Measurements from ENCODE around the gene GTF2H1. TPM values are rescaled to one million over a fixed set of nuclear protein-coding genes. Genes with fewer than 3 reads are reported as not detected.

GTF2H1 gene
- total RNA-seq: 109 and 116 TPM in 2 replicates

DNA sequence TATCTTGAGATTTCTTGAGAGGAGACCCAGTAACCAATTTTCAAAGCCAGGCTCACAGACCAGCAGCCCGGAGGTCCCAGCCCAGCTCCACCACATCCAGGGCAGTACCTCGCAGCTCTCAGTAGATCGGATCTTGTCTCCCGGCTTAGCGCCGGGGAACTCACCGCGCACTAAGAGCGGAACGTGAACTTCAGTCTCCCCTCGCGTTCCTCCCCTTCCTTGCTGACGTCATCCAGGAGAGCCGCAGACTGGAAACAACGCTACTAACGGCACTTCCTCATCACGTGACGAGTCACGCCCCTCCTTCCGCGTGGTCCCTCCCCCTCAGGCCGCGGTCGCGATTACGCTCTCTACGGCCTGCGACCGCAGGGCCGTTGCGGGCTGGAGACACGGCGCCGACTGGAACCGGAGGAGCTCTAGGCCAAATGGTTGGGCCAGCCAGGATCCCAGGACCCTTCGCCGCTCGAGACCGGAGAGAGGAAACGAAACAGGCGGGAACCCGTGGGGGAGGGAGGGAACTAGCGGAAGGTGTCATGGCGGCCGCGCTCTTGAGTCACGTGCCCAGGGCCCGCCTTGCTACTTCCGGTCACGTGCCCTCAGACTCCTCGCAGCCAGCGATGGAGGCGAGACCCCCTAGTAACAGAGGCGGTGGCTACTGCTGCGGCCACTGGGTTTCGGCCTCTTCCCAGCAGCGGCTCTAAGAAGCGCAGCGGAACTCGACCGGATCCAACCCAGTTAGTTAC lies at the start of gene GTF2H1, which contains the start of gene HPS5:
Gene GTF2H1 (plus strand): TSS at position 599 of the 743 bp plus-strand sequence. CDS start 10,508 bp downstream, outside the sequence.
Gene HPS5 (minus strand): TSS at position 172 of the 743 bp plus-strand sequence. CDS start 4,282 bp downstream, outside the sequence.

DNA sequence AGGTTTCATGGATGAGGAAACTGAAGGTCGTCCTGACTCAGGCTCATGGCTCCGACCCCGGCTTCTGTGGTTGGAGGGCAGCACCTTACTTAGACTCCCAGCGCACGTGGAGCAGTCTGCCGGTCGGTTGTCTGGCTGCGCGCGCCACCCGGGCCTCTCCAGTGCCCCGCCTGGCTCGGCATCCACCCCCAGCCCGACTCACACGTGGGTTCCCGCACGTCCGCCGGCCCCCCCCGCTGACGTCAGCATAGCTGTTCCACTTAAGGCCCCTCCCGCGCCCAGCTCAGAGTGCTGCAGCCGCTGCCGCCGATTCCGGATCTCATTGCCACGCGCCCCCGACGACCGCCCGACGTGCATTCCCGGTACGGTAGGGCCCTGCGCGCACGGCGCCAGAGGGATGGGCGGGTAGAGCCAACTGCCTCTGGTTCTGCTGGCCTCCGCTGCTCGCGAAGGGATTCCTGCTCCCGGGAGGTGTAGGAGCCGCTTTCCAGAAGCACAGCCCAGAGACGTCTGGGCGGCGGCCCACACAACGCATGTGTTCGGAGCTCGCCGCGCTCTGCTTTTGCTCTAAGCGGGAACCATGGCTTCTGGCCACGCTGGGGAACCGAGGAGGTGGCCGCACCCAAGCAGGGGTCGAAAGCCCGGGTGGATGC lies 72.0 kb downstream of the GTF2H1 start, which contains the start of gene LDHA:
Gene LDHA (plus strand): TSS at position 289 of the 653 bp plus-strand sequence. CDS start 2,280 bp downstream, outside the sequence.

Small RNA genes lying within 50 kb of the gene (small RNA-seq; reads per million reads assigned to genes)
- 2.7 reads per million, percentile 58 among the genes with 10 or more reads in this experiment for gene MIR3159

Other genes starting within 250 kb of the GTF2H1 start
- gene SAAL1, start 216.5 kb upstream of the GTF2H1 start, total RNA-seq: 8.0 and 8.9 TPM in 2 replicates
- gene MRGPRX3, start 190.0 kb upstream of the GTF2H1 start, total RNA-seq: not detected in 2 replicates
- not detected in 2 replicates for gene MRGPRX4, start 149.7 kb upstream of the GTF2H1 start, total RNA-seq
- gene SAA4, start 85.8 kb upstream of the GTF2H1 start, total RNA-seq: not detected in 2 replicates
- not detected in 2 replicates for gene SAA2, start 73.9 kb upstream of the GTF2H1 start, total RNA-seq
- gene SAA1, start 56.3 kb upstream of the GTF2H1 start, total RNA-seq: not detected in 2 replicates
- 42.3 and 49.2 TPM in 2 replicates for gene HPS5, start 427 bp upstream of the GTF2H1 start, total RNA-seq
- 1,015 and 1,209 TPM in 2 replicates for gene LDHA, start 72.0 kb downstream of the GTF2H1 start, total RNA-seq
- 0.16 TPM in 1 of 2 replicates, not detected in the other for gene LDHC, start 89.8 kb downstream of the GTF2H1 start, total RNA-seq
- not detected in 2 replicates for gene LDHAL6A, start 133.3 kb downstream of the GTF2H1 start, total RNA-seq
- 72.9 and 88.6 TPM in 2 replicates for gene TSG101, start 204.4 kb downstream of the GTF2H1 start, total RNA-seq